GM23248 (cell line): ENCODE measurements around the gene GINS1.

ENCODE experiments used
- EZH2 ChIP-seq: fragments of 200-600 bp; sonication (generic); IDR thresholded peaks from 2 replicates; pipeline ENCODE4 v1.6.1; 2018; ENCODE audit warnings: antibody characterized with exemption, mild to moderate bottlenecking; ENCODE audit not compliant: insufficient read depth, poor library complexity, severe bottlenecking
- EZH2phosphoT487 ChIP-seq: fragments of 200-600 bp; sonication (generic); IDR thresholded peaks from 2 replicates; pipeline ENCODE4 v1.6.1; 2018; ENCODE audit warnings: antibody characterized with exemption, moderate library complexity, mild to moderate bottlenecking, low read depth; ENCODE audit not compliant: insufficient read depth

GRCh38 chr20:25484911-25485511, 77.5 kb downstream of the GINS1 start:
- TF ChIP-seq EZH2 (no peak), EZH2phosphoT487 (no peak)
